Mucosa of stomach (tissue), 1 donor: ENCODE results near the gene ADAMTS17.

Experiments used
- H3K27me3 ChIP-seq: one replicate; pipeline ENCODE4 v1.7.0; 2013; ENCODE audit warnings: mild to moderate bottlenecking, low read length; ENCODE audit not compliant: control insufficient read depth, insufficient read depth
- H3K36me3 ChIP-seq: one replicate; pipeline ENCODE4 v1.7.0; 2013; ENCODE audit warnings: low read length; ENCODE audit not compliant: control insufficient read depth, insufficient read depth
- H3K4me1 ChIP-seq: one replicate; pipeline ENCODE4 v1.7.0; 2013; ENCODE audit warnings: mild to moderate bottlenecking, low read length; ENCODE audit not compliant: control insufficient read depth, insufficient read depth
- H3K4me3 ChIP-seq: one replicate; pipeline ENCODE4 v1.7.0; 2013; ENCODE audit warnings: low read length
- H3K9ac ChIP-seq: one replicate; pipeline ENCODE4 v1.7.0; 2013; ENCODE audit warnings: mild to moderate bottlenecking, low read length, moderate library complexity
- H3K9me3 ChIP-seq: one replicate; pipeline ENCODE4 v1.7.0; 2013; ENCODE audit warnings: mild to moderate bottlenecking, low read length, moderate library complexity; ENCODE audit not compliant: control insufficient read depth
- donor health status: Pancreatic carcinoma.

The ADAMTS17 gene

GRCh38 chr15:100171411-100171810 lies 170.4 kb downstream of the ADAMTS17 start:
- H3K9ac ChIP-seq: no peak overlapping the region
- no peak overlapping the region for H3K4me3 ChIP-seq
- H3K36me3 ChIP-seq: no peaks in the 10 kb centered on the region
- H3K4me1 ChIP-seq: peaks cover 12% of the 10 kb centered on the region
- no peaks in the 10 kb centered on the region for H3K27me3 ChIP-seq
- H3K9me3 ChIP-seq: peaks cover 15% of the 10 kb centered on the region

DNA sequence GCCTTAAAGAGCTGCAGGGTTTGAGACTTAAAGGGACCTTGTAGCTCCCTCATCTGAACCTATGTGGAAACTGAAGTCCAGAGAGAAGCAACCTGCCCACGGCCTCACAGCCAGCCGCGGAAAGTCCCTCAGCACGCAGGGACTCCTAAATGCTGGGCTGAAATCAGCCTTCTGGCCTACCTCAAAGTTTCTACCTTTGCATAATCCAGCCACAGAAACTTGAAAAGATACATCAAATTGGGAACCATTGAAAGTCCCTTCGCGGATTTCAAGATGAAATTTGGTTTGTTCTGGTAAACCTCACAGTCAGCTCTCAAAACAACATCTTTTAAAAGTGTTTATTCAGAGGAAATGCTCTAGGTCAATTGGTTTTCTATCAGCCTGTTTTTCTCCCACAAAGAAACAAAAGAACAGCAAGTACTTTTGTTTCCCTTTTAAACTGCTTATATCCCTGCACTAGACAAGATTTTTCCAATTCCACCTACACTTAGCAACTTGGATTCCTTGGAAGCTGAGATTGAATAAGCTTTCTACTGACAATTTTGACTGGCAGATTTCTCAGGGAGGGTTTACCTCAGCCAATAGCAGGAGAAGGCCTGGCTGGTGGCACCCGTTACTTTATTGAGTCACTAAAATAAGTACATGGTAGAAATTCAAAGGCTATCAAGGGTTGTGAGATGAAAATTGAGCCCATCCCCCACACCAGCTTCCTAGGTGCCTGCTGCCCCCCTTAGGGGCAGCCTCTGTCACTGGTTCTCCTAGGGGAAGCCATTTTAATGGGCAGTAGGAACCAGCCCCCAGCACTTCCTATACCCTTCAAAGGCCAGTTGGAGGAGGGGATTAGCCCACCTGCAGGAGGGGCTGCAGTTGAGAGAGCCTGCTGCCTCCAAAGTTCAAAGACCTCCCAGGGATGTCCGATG lies 171.2 kb downstream of the ADAMTS17 start:
- Histone ChIP-seq H3K27me3 (no peaks in the 10 kb centered on the region), H3K9ac (no peak overlapping the region), H3K4me1 (peaks cover 17% of the 10 kb centered on the region), H3K4me3 (no peak overlapping the region), H3K9me3 (peaks cover 15% of the 10 kb centered on the region), H3K36me3 (no peaks in the 10 kb centered on the region)

DNA sequence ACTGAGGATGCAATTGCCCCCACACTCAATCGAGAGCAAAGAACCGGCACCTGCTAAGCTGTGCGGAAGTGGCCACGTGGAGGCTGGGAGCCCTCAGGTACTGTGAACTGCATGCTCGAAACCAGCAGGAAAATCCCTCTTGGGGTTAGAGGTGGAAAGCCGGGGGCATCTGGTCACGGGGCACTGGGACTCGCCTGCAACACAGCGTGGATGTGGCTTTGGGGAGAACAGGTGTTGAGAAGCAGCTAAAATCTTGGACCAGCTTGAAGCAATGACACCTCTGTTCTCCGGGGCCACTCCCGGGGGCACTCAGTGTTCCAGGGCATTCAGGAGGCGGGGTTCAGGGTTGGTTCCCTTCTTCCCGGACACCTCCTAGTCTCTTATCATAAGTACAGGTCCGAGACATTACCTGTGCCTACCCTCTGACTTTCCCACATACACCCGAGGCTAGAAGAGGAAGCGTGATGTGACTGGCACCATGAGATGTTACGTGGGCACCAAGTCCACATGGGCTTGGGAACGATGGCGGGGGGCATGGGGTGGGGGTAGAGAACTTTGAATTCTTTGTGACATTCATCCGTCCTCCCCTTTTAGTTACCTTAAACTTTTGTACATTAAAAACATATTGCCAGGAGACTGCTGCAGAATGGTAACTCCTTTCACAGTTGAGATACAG lies 172.0 kb downstream of the ADAMTS17 start:
- H3K4me3 ChIP-seq: no peak overlapping the region
- H3K9me3 ChIP-seq: peaks cover 15% of the 10 kb centered on the region
- no peak overlapping the region for H3K9ac ChIP-seq
- H3K27me3 ChIP-seq: no peaks in the 10 kb centered on the region
- peaks cover 17% of the 10 kb centered on the region for H3K4me1 ChIP-seq
- H3K36me3 ChIP-seq: no peaks in the 10 kb centered on the region

DNA sequence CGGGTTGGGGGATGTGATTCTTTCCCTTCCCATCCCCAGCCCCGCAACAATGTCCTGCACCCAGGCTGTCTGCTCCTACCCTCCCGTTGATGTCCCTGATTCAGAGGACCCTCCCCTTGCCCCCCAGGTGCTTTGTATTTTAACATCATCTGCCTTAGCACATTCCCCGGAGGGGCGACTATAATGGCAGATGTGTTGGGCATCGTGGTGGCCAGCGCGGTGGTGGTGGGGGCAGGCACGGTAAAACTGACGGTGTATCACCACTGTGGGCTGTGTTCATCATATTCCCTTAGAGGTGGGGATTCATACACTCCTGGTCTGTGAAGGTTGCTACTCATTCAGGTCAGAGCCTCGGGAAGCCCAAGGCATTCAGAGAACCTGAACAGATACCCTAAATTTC lies 173.0 kb downstream of the ADAMTS17 start:
- Histone ChIP-seq H3K27me3 (no peaks in the 10 kb centered on the region), H3K9me3 (peaks cover 15% of the 10 kb centered on the region), H3K4me3 (no peak overlapping the region), H3K36me3 (no peaks in the 10 kb centered on the region), H3K9ac (no peak overlapping the region), H3K4me1 (peaks cover 17% of the 10 kb centered on the region)

- Histone ChIP-seq H3K9me3 (peaks cover 6% of the 10 kb centered on the region), H3K9ac (no peak overlapping the region), H3K36me3 (no peaks in the 10 kb centered on the region), H3K4me3 (no peak overlapping the region), H3K27me3 (no peaks in the 10 kb centered on the region), H3K4me1 (peaks cover 17% of the 10 kb centered on the region)
These were observed 173.8 kb downstream of the ADAMTS17 start for GRCh38 chr15:100167884-100168375.

DNA sequence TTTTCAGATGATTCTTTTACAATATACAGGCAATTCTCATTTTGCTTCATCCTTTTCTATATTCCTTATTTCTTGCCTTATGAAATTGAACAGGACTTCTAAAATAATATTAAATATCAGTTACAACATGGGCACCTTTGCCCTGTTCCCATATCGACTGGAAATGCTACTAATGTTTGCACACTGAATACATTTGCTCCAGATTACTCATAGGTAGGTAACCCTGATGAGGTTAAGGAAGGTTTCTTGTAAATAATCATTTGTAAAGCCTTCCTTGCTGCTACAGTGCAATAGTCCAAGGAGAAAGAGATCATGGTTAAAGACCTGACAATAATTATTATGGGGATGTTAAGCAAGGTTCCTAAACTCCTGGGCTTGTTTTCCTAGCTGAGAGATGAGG lies 175.5 kb downstream of the ADAMTS17 start:
- Histone ChIP-seq H3K27me3 (no peaks in the 10 kb centered on the region), H3K9ac (no peak overlapping the region), H3K36me3 (no peaks in the 10 kb centered on the region), H3K9me3 (no peaks in the 10 kb centered on the region), H3K4me1 (peaks cover 17% of the 10 kb centered on the region), H3K4me3 (no peak overlapping the region)

- Histone ChIP-seq H3K4me3 (no peak overlapping the region), H3K9ac (no peak overlapping the region), H3K27me3 (no peaks in the 10 kb centered on the region), H3K36me3 (no peaks in the 10 kb centered on the region), H3K9me3 (no peaks in the 10 kb centered on the region), H3K4me1 (peaks cover 17% of the 10 kb centered on the region)
These were observed 177.8 kb downstream of the ADAMTS17 start for GRCh38 chr15:100163961-100164360.

DNA sequence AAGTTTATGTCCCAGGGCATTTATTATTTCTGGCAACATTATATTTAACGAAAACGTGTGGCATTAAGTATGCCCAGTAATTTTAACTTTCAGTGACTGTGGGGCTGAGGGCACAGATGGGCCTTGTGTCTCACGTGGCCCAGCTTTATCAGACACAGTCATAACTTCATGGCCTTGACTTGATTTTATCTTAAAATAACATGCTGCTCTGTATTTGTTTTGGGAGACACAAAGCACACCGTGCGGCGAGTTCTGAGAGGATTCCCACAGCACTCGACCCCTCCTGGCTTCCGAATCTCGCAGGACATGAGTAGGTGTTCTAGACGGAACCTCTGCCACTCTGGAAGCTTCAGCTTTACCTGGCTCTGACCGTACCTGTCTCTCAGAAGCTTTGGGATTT lies 180.8 kb downstream of the ADAMTS17 start:
- no peaks in the 10 kb centered on the region for H3K27me3 ChIP-seq
- H3K9me3 ChIP-seq: no peaks in the 10 kb centered on the region
- no peak overlapping the region for H3K4me3 ChIP-seq
- H3K4me1 ChIP-seq: peaks cover 2% of the 10 kb centered on the region
- H3K9ac ChIP-seq: no peak overlapping the region
- no peaks in the 10 kb centered on the region for H3K36me3 ChIP-seq

DNA sequence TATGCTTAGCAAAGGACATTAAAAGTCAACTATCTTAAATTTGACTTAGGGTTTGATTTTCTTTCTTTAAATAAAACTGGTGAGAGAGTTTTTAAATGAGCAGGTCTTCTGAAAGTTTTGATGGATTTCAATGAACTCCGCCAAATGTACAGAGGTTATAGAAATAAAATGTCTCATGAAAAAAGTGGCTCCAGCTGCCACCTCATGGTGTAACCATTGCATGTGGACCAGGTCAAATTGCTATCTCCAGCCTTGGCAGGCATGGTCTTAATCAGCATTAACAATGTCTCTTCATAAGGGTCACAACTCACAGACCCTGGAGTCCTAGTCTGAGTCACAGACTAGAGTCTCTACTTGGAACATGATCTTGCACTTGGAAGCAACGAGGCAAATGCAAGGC lies 182.3 kb downstream of the ADAMTS17 start:
- H3K4me1 ChIP-seq: no peaks in the 10 kb centered on the region
- no peaks in the 10 kb centered on the region for H3K27me3 ChIP-seq
- no peaks in the 10 kb centered on the region for H3K9me3 ChIP-seq
- H3K9ac ChIP-seq: no peak overlapping the region
- no peak overlapping the region for H3K4me3 ChIP-seq
- H3K36me3 ChIP-seq: no peaks in the 10 kb centered on the region

GRCh38 chr15:100158356-100158755 lies 183.4 kb downstream of the ADAMTS17 start:
- no peaks in the 10 kb centered on the region for H3K9me3 ChIP-seq
- no peaks in the 10 kb centered on the region for H3K36me3 ChIP-seq
- H3K4me1 ChIP-seq: no peaks in the 10 kb centered on the region
- H3K27me3 ChIP-seq: no peaks in the 10 kb centered on the region
- no peak overlapping the region for H3K4me3 ChIP-seq
- H3K9ac ChIP-seq: no peak overlapping the region

DNA sequence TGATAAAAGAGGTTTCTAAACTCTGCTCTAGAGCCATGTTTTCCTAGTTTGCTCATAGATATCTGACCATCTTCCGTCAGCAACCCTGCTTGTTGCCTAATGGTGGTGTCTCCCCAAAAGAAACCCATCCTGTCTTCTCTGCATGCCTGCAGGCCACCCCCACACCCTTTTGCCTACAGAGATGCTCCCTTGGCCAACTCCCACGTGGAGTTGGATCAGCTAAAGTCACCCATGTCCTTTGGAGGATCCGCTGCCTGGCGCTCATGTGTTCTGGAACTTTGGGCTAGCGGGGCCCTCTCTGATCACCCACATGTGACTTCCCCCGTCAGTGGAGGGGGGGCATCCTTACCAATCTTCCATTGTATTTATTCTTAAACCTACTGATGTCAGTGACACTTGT lies 185.6 kb downstream of the ADAMTS17 start:
- Histone ChIP-seq H3K9ac (no peak overlapping the region), H3K4me1 (no peaks in the 10 kb centered on the region), H3K36me3 (no peaks in the 10 kb centered on the region), H3K4me3 (no peak overlapping the region), H3K9me3 (no peaks in the 10 kb centered on the region), H3K27me3 (no peaks in the 10 kb centered on the region)

GRCh38 chr15:100154338-100154737 lies 187.4 kb downstream of the ADAMTS17 start:
- H3K9ac ChIP-seq: no peak overlapping the region
- H3K9me3 ChIP-seq: no peaks in the 10 kb centered on the region
- no peaks in the 10 kb centered on the region for H3K36me3 ChIP-seq
- H3K4me3 ChIP-seq: no peak overlapping the region
- H3K4me1 ChIP-seq: no peaks in the 10 kb centered on the region
- no peaks in the 10 kb centered on the region for H3K27me3 ChIP-seq
